MCF 10A (cell line): Measurements from ENCODE around the gene SLFNL1. TPM values are rescaled to one million over a fixed set of nuclear protein-coding genes. Genes with fewer than 3 reads are reported as not detected.

Experiments
- BruUV-seq: library from RNA; stranded (reverse); fragments of 400-500 nt; replicated peaks from 2 replicates; lab custom pipeline; 2021; lab: Mats Ljungman, UMichigan
- CTCF ChIA-PET: fragments of 300-600 bp; sonication (Branson Sonifier 250); formaldehyde crosslinking; extraction: SDS; loops from one replicate; lab custom pipeline; 2021; ENCODE audit warnings: antibody characterized with exemption, inconsistent platforms; lab: Yijun Ruan, JAX
- POLR2A ChIA-PET: fragments of 300-600, 350-650 bp; sonication (Branson Sonifier 250); formaldehyde crosslinking; extraction: SDS; loops from one replicate; lab custom pipeline; 2020; ENCODE audit warnings: antibody characterized with exemption, inconsistent platforms; lab: Yijun Ruan, JAX
- DNase-seq: peaks from one replicate; pipeline ENCODE4 v3.0.0-alpha.2; 2018; ENCODE audit not compliant: unreplicated experiment
- H3K27ac Mint-ChIP-seq: one replicate; pipeline ENCODE4 v1.8.0; 2022; ENCODE audit warnings: mild to moderate bottlenecking, low read depth, mixed read lengths; ENCODE audit not compliant: unreplicated experiment
- H3K27me3 Mint-ChIP-seq: one replicate; pipeline ENCODE4 v1.8.0; 2022; ENCODE audit warnings: mixed read lengths; ENCODE audit not compliant: insufficient read depth, unreplicated experiment
- H3K36me3 Mint-ChIP-seq: one replicate; pipeline ENCODE4 v1.8.0; 2022; ENCODE audit warnings: mild to moderate bottlenecking, moderate library complexity, mixed read lengths; ENCODE audit not compliant: insufficient read depth, unreplicated experiment
- H3K4me1 Mint-ChIP-seq: one replicate; pipeline ENCODE4 v1.8.0; 2022; ENCODE audit warnings: mixed read lengths; ENCODE audit not compliant: insufficient read depth, unreplicated experiment
- H3K4me3 Mint-ChIP-seq: one replicate; pipeline ENCODE4 v1.8.0; 2022; ENCODE audit warnings: mild to moderate bottlenecking, moderate library complexity, mixed read lengths; ENCODE audit not compliant: unreplicated experiment
- H3K9me3 Mint-ChIP-seq: one replicate; pipeline ENCODE4 v1.8.0; 2022; ENCODE audit warnings: mixed read lengths; ENCODE audit not compliant: unreplicated experiment
- intact Hi-C: fragments of 100-400 bp; cut with micrococcal nuclease; formaldehyde crosslinking; loops from 2 replicates; pipeline ENCODE4 v1.14.1; 2022
- total RNA-seq: library from RNA; stranded (reverse); gene quantifications from 2 replicates; pipeline ENCODE4 v1.2.3, GENCODE V29; 2022
- TF ChIP-seq, protein P1 (sequence below): fragments of 200-600 bp; IDR thresholded peaks from one replicate; pipeline ENCODE4 v1.8.0; 2022; ENCODE audit warnings: antibody characterized with exemption, mild to moderate bottlenecking; ENCODE audit not compliant: unreplicated experiment

Gene SLFNL1
- total RNA-seq, 1 experiment from 2014 or later, result 0.28 TPM

DNA sequence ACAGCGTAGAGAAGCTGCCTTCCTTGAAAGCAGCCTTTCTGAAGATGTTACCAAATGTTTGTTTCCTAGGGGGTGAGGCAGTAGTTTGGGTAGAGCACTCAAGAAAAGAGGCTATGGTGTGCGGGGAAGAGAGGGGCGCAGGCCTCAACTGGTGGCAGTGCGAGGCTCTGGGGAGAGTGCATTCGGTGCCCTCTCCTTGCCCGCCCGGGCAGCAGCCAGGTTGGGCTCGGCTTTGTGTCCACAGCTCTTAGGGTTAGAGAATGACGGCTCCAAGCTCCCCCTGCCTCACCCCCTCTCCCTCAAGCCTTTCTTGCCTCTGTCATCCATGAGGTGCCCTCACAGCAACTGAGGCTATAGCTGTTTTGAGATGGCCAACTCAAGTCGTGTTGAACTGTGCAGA is 899 bp upstream of the SLFNL1 start:
- Mint-ChIP-seq H3K9me3 (no peaks in the 10 kb centered on the region), H3K27me3 (no peaks in the 10 kb centered on the region), H3K4me1 (peaks cover 7% of the 10 kb centered on the region), H3K36me3 (peaks cover 64% of the 10 kb centered on the region), H3K4me3 (no peak overlapping the region), H3K27ac (no peak overlapping the region)
- DNase-seq, result no peak
- POLR2A ChIA-PET, result interaction anchor here (1.1 to 1.5 kb wide), 3 partner anchors 15 to 218 kb away, joined by 4 to 5 read pairs (median 4); no protein-coding TSS in a partner anchor
- TF ChIP-seq, protein P1, sequence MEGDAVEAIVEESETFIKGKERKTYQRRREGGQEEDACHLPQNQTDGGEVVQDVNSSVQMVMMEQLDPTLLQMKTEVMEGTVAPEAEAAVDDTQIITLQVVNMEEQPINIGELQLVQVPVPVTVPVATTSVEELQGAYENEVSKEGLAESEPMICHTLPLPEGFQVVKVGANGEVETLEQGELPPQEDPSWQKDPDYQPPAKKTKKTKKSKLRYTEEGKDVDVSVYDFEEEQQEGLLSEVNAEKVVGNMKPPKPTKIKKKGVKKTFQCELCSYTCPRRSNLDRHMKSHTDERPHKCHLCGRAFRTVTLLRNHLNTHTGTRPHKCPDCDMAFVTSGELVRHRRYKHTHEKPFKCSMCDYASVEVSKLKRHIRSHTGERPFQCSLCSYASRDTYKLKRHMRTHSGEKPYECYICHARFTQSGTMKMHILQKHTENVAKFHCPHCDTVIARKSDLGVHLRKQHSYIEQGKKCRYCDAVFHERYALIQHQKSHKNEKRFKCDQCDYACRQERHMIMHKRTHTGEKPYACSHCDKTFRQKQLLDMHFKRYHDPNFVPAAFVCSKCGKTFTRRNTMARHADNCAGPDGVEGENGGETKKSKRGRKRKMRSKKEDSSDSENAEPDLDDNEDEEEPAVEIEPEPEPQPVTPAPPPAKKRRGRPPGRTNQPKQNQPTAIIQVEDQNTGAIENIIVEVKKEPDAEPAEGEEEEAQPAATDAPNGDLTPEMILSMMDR, result no peak
- CTCF ChIA-PET, result interaction anchor here (0.6 to 3.9 kb wide), 5 partner anchors 101 to 340 kb away, joined by 3 to 13 read pairs (median 4); no protein-coding TSS in a partner anchor
- BruUV-seq, result no TSS peak
- intact Hi-C loops, result loop anchor here (5.0 kb wide), 2 partner anchors 100 to 220 kb away; partner anchors contain the start of gene SCMH1

DNA sequence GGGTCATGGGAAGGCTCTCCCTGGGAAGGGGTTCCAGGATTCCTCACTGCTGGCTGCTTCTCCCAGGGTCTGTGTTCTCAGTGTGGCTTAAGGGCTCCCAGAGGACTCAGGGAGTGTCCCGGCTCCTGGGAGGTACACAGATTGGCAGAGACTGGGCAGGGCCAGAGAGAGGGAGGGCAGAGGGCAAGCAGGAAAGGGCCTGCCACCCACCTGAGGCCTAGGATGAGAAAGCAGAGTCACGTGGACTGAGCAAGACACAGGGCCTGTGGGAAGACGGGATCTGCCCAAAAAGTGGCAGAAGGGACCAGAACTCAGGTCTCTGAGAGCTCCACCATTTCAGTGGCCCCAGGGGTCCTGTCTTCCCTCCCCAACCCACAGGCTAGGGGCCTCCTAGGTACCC is 871 bp downstream of the SLFNL1 start:
- Mint-ChIP-seq H3K9me3 (no peaks in the 10 kb centered on the region), H3K4me1 (peaks cover 7% of the 10 kb centered on the region), H3K36me3 (peaks cover 58% of the 10 kb centered on the region), H3K27me3 (no peaks in the 10 kb centered on the region), H3K27ac (peak overlapping the region; percentile 51), H3K4me3 (no peak overlapping the region)
- POLR2A ChIA-PET, result interaction anchor here (1.6 kb wide), 2 partner anchors 11 to 17 kb away, joined by 4 read pairs; no protein-coding TSS in a partner anchor
- intact Hi-C loops, result loop anchor here (5.0 kb wide), 2 partner anchors 102 to 222 kb away; partner anchors contain the start of gene SCMH1
- TF ChIP-seq, protein P1, result no peak
- peak; percentile 34 for DNase-seq
- no TSS peak for BruUV-seq
- CTCF ChIA-PET, result interaction anchor here (0.6 kb wide), 1 partner anchor 19 kb away, joined by 4 read pairs; no protein-coding TSS in a partner anchor

DNA sequence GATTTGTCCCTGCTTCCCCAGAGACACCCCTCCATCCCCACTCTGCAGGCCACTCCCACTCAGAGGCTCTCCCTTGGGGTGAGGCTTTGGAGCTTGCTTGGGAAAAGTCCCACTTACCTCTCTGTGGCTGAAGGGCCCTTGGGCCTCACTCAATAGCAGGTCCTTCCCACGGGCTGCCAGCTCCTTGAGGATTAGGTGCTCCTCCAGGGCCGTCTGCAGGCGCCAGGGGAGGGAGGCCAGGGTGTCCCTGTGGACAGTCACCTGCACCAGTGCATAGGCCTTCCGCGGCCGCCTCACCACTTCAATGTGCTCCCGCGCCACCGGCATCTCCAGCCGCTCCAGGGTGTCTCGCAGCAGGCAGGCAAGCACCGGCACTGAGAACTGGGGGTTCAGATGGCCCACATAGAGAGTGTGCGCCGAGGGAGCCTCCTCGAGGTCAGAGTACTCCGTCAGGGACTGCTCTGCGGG is 1.4 kb downstream of the SLFNL1 start:
- peaks cover 60% of the 10 kb centered on the region for H3K36me3 Mint-ChIP-seq
- H3K27ac Mint-ChIP-seq, result peak overlapping the region; percentile 51
- no peak overlapping the region for H3K4me3 Mint-ChIP-seq
- DNase-seq, result no peak
- no TSS peak for BruUV-seq
- H3K27me3 Mint-ChIP-seq, result no peaks in the 10 kb centered on the region
- ChIA-PET CTCF (interaction anchor here (0.6 to 0.7 kb wide), 2 partner anchors 16 to 19 kb away, joined by 4 to 5 read pairs; no protein-coding TSS in a partner anchor), POLR2A (interaction anchor here (1.0 to 1.6 kb wide), 3 partner anchors 16 to 90 kb away, joined by 3 to 4 read pairs (median 3); no protein-coding TSS in a partner anchor)
- no peaks in the 10 kb centered on the region for H3K9me3 Mint-ChIP-seq
- intact Hi-C loops, result loop anchor here (5.0 kb wide), 2 partner anchors 102 to 222 kb away; partner anchors contain the start of gene SCMH1
- H3K4me1 Mint-ChIP-seq, result peaks cover 7% of the 10 kb centered on the region
- TF ChIP-seq, protein P1, result no peak

DNA sequence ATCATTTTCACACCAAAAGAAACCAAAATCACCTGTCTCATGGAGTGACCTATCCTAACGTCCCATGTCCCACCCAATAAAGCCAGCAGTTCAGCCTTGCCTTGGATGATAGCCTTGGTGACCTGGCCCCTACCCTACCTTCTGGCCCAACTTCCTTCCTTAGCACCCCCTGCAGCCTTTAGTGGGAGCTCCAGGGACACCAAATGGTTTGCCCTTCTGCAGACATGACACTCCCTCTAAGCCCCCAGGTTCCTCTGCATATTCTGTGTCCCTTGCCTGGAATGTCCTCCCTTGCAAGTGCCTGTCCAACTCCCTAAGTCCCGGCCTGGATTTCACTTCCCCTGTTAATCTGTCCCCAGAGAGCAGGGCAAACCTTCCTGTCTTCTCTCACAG is 2.2 kb downstream of the SLFNL1 start:
- intact Hi-C loops, result no loop called here
- peaks cover 68% of the 10 kb centered on the region for H3K36me3 Mint-ChIP-seq
- ChIA-PET POLR2A (interaction anchor here (1.0 to 1.1 kb wide), 2 partner anchors 18 to 91 kb away, joined by 3 read pairs; no protein-coding TSS in a partner anchor), CTCF (interaction anchor here (0.7 kb wide), 1 partner anchor 81 kb away, joined by 3 read pairs; no protein-coding TSS in a partner anchor)
- H3K27me3 Mint-ChIP-seq, result no peaks in the 10 kb centered on the region
- TF ChIP-seq, protein P1, result no peak
- H3K4me1 Mint-ChIP-seq, result peaks cover 7% of the 10 kb centered on the region
- H3K9me3 Mint-ChIP-seq, result no peaks in the 10 kb centered on the region
- BruUV-seq, result no TSS peak
- H3K4me3 Mint-ChIP-seq, result no peak overlapping the region
- DNase-seq, result no peak
- H3K27ac Mint-ChIP-seq, result no peak overlapping the region
